Fibroblast of lung (primary cell): ENCODE results near the gene CXCL5. TPM values are rescaled to one million over a fixed set of nuclear protein-coding genes. Genes with fewer than 3 reads are reported as not detected.

Source experiments
- DNase-seq, 2 donors: peaks; one replicate each; pipeline versions ENCODE4 v3.0.0 to v3.0.0-alpha.2; 2010; ENCODE audit warnings: low read depth in 2 of 2
- H2AFZ ChIP-seq: 2 replicates; pipeline ENCODE4 v1.5.1; 2012; ENCODE audit warnings: low read length, control low read depth, inconsistent platforms
- H3K27ac ChIP-seq: 2 replicates; pipeline ENCODE4 v1.5.1; 2011; ENCODE audit warnings: low read length, control low read depth; ENCODE audit not compliant: insufficient read depth
- H3K27me3 ChIP-seq: 2 replicates; pipeline ENCODE4 v1.5.1; 2011; ENCODE audit warnings: mild to moderate bottlenecking, low read length; ENCODE audit not compliant: control insufficient read depth, insufficient read depth
- H3K36me3 ChIP-seq: 2 replicates; pipeline ENCODE4 v1.5.1; 2011; ENCODE audit warnings: low read length; ENCODE audit not compliant: control insufficient read depth, insufficient read depth
- H3K4me1 ChIP-seq: 2 replicates; pipeline ENCODE4 v1.5.1; 2011; ENCODE audit warnings: low read length; ENCODE audit not compliant: control insufficient read depth, insufficient read depth; ENCODE audit errors: extremely low read depth
- H3K4me2 ChIP-seq: 2 replicates; pipeline ENCODE4 v1.5.1; 2011; ENCODE audit warnings: low read length, control low read depth; ENCODE audit not compliant: insufficient read depth; ENCODE audit errors: extremely low read depth
- H3K4me3 ChIP-seq, 4 experiments: fragments of 200-600 bp in 1 of 4; sonication (generic) in 1 of 4; replicated peaks in 1 of 4; 2 replicates each; pipeline ENCODE4 v1.5.1; 2011 to 2016; ENCODE audit warnings: low read length in 4 of 4, low read depth in 3 of 4, mild to moderate bottlenecking in 3 of 4, control low read depth in 2 of 4, inconsistent platforms in 1 of 4, mixed read lengths in 1 of 4; ENCODE audit not compliant: insufficient read depth in 1 of 4; ENCODE audit errors: control extremely low read depth in 1 of 4
- H3K79me2 ChIP-seq: 2 replicates; pipeline ENCODE4 v1.5.1; 2012; ENCODE audit warnings: mild to moderate bottlenecking, low read length, inconsistent platforms; ENCODE audit not compliant: control insufficient read depth, insufficient read depth
- H3K9ac ChIP-seq: 2 replicates; pipeline ENCODE4 v1.5.1; 2011; ENCODE audit warnings: mild to moderate bottlenecking, low read length, control low read depth; ENCODE audit not compliant: insufficient read depth
- H3K9me3 ChIP-seq: 2 replicates; pipeline ENCODE4 v1.5.1; 2012; ENCODE audit warnings: low read depth, low read length; ENCODE audit not compliant: control insufficient read depth, insufficient read depth
- H4K20me1 ChIP-seq: 2 replicates; pipeline ENCODE4 v1.5.1; 2011; ENCODE audit warnings: low read length; ENCODE audit not compliant: control insufficient read depth, insufficient read depth; ENCODE audit errors: extremely low read depth
- CTCF ChIP-seq, 2 donors: IDR thresholded peaks in 1 of 2; conservative IDR thresholded peaks in 1 of 2; 1 replicate in 1 of 2; 2 replicates in 1 of 2; pipeline ENCODE4 v1.5.1; 2011 to 2012; ENCODE audit warnings: low read length in 2 of 2, control low read depth in 1 of 2, inconsistent platforms in 1 of 2, low read depth in 1 of 2, mild to moderate bottlenecking in 1 of 2
- EZH2 ChIP-seq: IDR thresholded peaks from 2 replicates; pipeline ENCODE4 v1.5.1; 2012; ENCODE audit warnings: low read length, control low read depth, mild to moderate bottlenecking; ENCODE audit errors: missing control alignments
- polyA plus RNA-seq, 2 donors: library from polyadenylated mRNA; depleted of rRNA in 1 of 2; stranded (reverse) in 1 of 2; unstranded in 1 of 2; fragments of >200 nt; gene quantifications; 2 replicates each; pipeline ENCODE4 v1.2.1, GENCODE V29; 2011 to 2012; ENCODE audit warnings: missing spikeins in 1 of 2
- total RNA-seq: library from RNA; depleted of rRNA; stranded (reverse); fragments of >200 nt; gene quantifications from 2 replicates; pipeline ENCODE4 v1.2.1, GENCODE V29; 2014

Gene CXCL5
- total and polyA plus RNA-seq, 2 donors (not counting 1 experiment from before 2014, with no cell fraction given): 0.24 to 0.66 TPM

GRCh38 chr4:74018771-74019170 is 20.3 kb upstream of the CXCL5 start:
- no peak for TF ChIP-seq EZH2
- no peak for TF ChIP-seq CTCF (conservative IDR thresholded peaks at IDR 0.05 in 1 of 2, IDR thresholded peaks at IDR 0.05 in 1 of 2; ENCODE audit: low read depth in 1 of 2, low read length in 2 of 2)
- Histone ChIP-seq H3K36me3 (no peaks in the 10 kb centered on the region), H3K4me1 (no peaks in the 10 kb centered on the region), H3K9ac (no peak overlapping the region), H2AFZ (peak overlapping the region; percentile 24), H4K20me1 (no peaks in the 10 kb centered on the region), H3K27me3 (no peaks in the 10 kb centered on the region), H3K27ac (no peak overlapping the region), H3K4me2 (no peak overlapping the region), H3K79me2 (no peaks in the 10 kb centered on the region), H3K4me3 (no peak overlapping the region), H3K9me3 (no peaks in the 10 kb centered on the region)
- no peak for DNase-seq

- no peak for TF ChIP-seq CTCF (conservative IDR thresholded peaks at IDR 0.05 in 1 of 2, IDR thresholded peaks at IDR 0.05 in 1 of 2; ENCODE audit: low read depth in 1 of 2, low read length in 2 of 2)
- TF ChIP-seq EZH2: no peak
- Histone ChIP-seq H3K27ac (no peak overlapping the region), H3K9me3 (no peaks in the 10 kb centered on the region), H3K9ac (no peak overlapping the region), H2AFZ (no peak overlapping the region), H4K20me1 (no peaks in the 10 kb centered on the region), H3K79me2 (no peaks in the 10 kb centered on the region), H3K27me3 (no peaks in the 10 kb centered on the region), H3K4me3 (no peak overlapping the region), H3K36me3 (no peaks in the 10 kb centered on the region), H3K4me1 (no peaks in the 10 kb centered on the region), H3K4me2 (no peak overlapping the region)
- peak in 1 of 2 donors; percentile 76 for DNase-seq
These were observed 19.6 kb upstream of the CXCL5 start for GRCh38 chr4:74018116-74018515.

GRCh38 chr4:74016068-74016467 is 17.6 kb upstream of the CXCL5 start:
- DNase-seq: peak in 1 of 2 donors; percentile 50
- Histone ChIP-seq H2AFZ (no peak overlapping the region), H3K9ac (no peak overlapping the region), H3K4me3 (no peak overlapping the region), H3K27me3 (no peaks in the 10 kb centered on the region), H3K4me1 (no peaks in the 10 kb centered on the region), H3K79me2 (no peaks in the 10 kb centered on the region), H4K20me1 (no peaks in the 10 kb centered on the region), H3K27ac (no peak overlapping the region), H3K36me3 (no peaks in the 10 kb centered on the region), H3K4me2 (no peak overlapping the region), H3K9me3 (no peaks in the 10 kb centered on the region)
- TF ChIP-seq CTCF (conservative IDR thresholded peaks at IDR 0.05 in 1 of 2, IDR thresholded peaks at IDR 0.05 in 1 of 2; ENCODE audit: low read depth in 1 of 2, low read length in 2 of 2) (no peak), EZH2 (no peak)
